Measurements from ENCODE around the gene ANTXR1.
A peak's percentile ranks its signal among the peaks of the same experiment; 100 is the strongest.
"Not testable (repeated sequence)": the region's sequence is repeated elsewhere in the genome, so short reads cannot be mapped to it uniquely, and the experiment has no call there.

The ANTXR1 gene

DNA sequence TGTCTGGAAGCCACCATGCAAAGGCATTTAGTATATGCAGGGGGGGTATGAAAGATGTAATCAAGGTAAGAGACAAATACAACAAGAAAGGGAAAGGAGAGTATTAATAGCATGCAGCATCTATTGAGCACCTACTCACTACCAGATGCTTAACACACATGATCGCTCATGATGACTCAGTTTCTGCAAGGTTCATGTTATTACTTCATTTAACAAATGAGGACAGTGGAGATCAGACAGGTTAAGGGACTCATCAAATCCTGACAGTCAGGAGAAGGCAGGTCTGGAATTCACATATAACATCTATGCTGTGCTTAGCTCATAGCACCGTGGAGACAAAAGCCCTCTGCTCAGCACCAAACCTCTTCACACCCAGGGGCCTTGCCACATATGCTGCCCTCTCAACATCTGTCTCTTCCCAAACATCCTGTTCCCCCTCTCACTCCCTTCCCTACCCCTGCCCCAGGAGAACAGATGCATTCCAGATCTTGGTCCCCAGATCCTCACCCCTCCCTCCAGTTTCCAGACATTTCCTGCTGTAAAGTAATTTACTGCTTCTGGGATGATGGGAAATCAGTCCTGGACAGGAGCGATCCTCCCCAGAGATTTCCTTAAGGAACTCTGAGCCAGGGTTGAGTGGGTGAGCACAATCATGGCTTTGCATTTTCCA lies 155.3 kb downstream of the ANTXR1 start:
- no peak for DNase-seq

GRCh38 chr2:69168950-69169654 lies 156.1 kb downstream of the ANTXR1 start:
- no peak for DNase-seq

DNA sequence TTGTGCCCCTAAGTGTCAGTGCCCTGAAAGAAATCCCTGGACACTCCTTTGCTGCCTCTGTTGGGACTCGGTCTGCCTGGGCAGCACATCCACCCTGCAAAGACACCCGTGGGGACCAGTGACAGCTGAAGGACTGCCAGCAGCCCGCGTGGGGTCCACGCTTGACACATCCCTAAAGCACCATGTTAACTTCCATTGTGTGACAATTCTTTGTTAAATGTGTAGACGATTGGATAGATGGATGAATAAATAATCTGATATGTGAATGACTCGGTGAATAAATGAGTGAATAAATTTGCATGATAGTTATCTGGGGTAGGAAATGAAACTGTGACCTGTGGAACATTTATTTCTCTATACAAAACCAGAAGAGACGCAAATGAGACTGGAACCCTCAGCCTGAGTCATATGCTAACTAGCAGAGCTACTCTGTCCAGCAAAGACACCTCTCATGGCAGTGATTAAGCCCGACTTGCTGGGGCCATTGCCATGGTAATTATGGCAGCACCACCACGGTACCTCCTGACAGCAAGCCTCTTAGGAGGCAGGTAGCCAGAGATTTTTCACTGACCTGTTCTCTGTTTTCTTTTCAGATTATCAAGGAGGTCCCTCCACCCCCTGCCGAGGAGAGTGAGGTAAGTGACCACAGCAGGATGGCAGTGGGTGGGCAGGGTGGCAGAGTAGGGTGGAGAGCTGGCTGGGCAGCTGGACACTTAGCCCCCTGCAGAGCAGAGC lies 156.8 kb downstream of the ANTXR1 start:
- no peak for DNase-seq

DNA sequence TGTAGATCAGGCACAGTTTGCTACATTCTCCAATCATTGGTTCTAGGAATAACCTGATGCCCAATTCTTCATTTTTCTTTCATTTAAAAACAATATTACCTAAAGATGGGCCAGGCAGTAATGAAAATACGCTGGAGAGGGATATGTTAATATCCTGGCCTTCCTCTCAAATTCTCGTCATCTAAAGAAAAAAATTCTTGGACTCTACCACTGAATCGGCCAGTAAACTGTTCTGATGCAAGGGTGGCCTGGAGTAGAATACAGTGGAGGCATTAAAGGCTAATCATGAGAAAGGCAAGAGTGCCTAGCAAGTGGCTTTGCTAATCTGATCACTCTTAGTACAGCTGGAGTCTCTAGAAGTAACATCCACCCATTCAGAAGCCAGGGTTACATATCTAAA lies 157.7 kb downstream of the ANTXR1 start:
- no peak for DNase-seq

DNA sequence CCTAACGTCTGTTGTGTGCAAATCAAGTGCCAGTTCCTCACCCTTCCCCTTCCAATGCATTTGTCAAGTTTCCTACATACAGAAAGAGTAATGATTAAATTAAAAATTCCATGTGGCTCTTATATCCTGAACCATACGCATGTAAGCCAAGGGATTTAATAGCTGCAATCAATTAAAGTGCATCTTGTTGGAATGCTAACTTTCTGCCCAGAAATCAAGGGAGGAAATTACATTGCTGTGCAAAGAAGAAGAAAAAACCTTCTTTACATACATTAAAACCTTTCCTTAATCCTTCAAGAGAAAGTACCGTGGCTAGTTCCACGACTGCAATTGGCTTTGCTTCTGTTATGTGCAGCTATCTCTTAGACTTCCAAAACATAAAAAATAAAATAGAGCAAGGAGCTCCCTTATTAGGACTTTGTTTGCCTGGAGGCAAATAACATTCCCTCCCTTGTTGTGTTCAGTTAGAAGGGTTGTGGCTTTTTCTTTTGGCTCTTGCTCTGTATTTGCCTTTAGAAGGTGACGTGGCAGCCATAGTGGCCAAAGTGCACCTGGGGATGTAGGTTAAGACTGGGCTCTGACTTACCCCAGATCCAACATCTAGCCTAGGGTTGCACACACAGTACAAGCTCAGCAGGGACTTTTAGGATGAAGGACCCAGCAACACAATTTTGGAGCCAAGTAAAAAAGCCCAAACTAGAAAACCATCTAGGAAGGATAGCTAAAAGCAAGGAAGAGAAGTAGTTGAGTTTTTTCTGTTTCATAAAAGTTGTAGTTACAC lies 158.3 kb downstream of the ANTXR1 start:
- DNase-seq: no peak

DNA sequence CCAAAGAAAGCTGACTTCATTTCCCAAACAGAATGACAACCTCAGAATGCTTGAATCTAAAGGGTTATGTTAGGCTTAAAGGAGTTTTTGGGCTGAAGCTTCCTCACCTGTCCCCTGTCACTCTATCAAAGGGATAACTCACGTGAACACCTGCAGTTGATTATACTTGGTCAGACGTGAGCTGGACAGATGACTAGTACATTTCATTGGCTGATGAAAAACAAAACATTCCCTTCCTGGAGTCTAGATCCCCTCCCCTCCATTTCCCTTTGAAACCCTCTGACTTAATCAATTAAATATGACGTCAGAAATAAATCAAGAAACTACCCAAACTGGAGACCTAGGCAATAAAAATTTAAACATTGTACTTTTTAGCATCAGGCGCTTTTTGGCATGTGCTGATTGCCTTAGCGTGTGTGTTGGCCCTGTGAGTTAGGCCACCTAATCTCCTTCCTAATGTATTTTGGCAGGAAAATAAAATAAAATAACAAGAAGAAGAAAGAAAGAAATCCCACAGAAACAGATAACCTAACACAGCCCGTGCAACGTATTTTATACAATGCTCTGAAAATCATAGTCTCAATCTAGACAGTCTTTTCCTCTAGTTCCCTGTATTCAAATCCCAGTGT lies 159.0 kb downstream of the ANTXR1 start:
- no peak for DNase-seq

GRCh38 chr2:69173706-69174105 lies 160.7 kb downstream of the ANTXR1 start:
- DNase-seq: no peak

- not testable (repeated sequence) for DNase-seq
Measured at GRCh38 chr2:69174211-69174610, 161.2 kb downstream of the ANTXR1 start.

- no peak for DNase-seq
Measured at GRCh38 chr2:69175790-69176715, 163.1 kb downstream of the ANTXR1 start.

GRCh38 chr2:69177063-69177771 lies 164.2 kb downstream of the ANTXR1 start:
- no peak for DNase-seq

DNA sequence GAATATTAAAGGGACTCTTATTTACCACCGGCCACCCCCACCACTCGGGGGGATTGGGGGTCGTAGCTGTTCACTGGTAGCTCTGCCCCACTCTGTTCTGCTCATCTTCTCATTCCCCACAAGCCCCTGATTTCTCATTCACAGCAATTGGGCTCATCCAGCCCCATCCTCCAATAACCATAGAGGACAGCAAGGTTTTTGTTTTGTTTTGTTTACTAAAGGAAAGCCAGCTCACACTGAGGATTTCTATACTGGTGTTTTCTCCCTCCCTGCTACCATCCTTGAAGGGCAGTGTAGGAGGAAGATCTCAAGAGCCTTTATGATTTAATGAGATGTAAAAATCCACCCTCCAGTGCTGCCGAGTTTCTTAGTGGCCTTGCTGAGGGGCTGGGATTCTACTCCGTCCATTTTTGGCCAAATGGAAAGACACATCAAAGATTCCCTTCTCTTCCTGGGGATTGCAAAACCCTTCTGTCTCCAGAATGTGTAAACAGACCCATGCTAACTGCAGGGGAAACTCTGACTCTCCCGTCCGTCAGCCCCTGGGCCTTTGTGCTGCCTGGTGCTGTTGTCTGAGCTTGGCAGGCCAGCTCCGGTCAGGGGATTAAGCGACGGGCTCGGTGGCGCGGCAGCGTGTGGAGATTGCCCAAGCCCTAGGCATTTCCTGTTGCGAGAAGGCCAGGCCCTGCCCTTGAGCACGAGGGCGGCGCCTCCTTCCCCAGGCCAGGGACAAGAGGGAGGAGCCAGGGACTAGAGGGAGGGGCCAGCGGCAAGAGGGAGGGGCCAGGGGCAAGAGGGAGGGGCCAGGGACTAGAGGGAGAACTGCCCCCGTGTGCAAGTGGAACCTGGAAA lies 165.0 kb downstream of the ANTXR1 start:
- DNase-seq: peak; percentile 30

- no peak for DNase-seq
Measured at GRCh38 chr2:69178756-69179155, 165.8 kb downstream of the ANTXR1 start.

DNA sequence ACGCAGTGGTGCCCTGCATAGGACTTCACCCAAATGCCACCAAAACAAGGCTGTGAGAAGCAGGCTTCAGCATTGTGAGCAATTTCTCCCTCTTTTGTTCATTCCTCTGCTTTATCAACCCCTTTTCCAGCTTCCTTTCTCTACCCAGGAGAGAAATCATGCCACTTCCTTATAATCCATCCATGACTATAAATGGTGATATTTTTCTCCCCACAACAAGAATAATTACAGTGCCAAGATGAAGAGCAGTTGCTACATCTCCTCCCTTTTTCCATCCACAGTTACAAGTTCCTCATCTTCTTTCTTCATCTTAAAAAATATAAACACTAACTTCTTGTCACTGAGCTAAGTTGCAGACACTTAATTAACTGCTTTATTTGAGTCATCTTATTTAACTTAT lies 167.2 kb downstream of the ANTXR1 start:
- no peak for DNase-seq

DNA sequence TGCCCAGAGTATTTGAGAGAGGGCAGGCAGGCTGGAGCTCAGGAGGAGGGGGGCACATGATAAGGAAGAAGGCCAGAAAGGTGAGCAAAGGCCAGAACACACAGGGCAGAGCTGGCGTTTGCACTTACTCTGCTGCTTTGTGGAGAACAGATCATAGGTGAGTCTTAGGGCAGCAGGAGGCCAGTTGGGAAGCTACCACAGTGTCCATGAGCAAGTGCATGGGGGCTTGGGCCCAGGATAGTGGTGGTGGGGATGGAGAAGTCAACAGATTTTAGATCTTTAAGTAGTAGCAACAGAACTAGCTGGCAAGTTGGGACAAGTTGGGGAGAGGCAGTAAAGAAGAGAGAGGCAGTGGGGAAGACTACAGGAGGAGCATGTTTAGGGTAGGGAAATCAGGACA lies 168.0 kb downstream of the ANTXR1 start:
- no peak for DNase-seq

- DNase-seq: no peak
Measured at GRCh38 chr2:69181806-69182427, 168.9 kb downstream of the ANTXR1 start.

DNA sequence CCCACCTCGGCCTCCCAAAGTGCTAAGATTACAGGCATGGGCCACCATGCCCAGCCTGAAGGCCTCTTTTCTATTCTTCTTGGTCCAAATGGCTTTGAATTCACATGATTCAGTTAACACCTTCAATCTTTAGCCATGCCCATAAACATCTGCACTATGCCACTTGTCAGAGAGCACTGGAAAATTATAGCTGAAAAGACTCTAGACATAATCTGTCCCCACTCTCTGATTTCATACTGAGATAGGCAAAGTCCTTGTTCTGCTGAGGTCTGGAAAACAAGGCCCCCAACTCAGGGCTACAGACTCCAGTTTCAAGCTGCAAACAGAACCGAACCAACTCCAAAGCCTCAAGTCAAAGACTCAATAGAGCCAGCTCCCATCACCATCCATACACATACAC lies 170.7 kb downstream of the ANTXR1 start:
- no peak for DNase-seq

GRCh38 chr2:69184224-69184623 lies 171.2 kb downstream of the ANTXR1 start:
- DNase-seq: no peak

DNA sequence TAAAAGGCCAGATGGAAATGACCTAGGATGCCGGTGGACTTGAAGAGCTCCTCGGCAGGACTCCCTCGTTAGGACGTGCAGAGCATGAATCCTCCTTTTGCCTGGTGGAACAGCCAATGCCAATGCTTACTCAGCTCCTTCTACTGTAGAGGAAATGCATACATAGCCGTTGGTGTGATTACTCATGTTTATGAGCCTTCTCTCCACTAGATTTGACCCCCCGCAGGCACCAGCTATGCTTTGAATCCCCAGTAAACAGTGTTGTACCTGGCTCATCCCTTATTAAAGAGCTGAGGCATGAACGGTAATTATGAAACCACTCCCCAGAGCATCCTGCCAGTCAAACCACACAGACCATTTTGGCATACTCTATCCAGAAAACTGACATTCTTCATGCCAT lies 172.8 kb downstream of the ANTXR1 start:
- DNase-seq: no peak

DNA sequence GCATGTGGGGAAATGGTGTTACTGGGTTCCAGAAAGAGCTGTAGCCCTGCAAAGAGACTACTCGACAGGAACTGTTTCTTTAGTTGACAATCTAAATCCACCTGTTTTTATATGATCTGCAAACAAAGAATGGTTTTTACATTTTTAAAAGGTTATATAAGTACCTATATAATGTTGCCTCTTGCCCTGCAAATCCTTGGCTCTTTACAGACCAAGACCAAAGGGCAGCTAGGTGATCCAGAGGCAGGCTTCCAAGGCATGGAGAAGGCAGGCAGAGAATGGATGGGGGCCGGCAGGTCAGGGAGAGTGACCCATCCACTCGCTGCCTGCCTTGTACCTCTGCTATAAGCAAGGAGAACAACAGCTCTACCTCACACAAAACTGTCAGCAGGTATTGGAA lies 173.6 kb downstream of the ANTXR1 start:
- no peak for DNase-seq

All from CD4-positive, alpha-beta T cell treated with Interleukin-21 for 1 hour (primary cell).